Left ventricle myocardium inferior (tissue), 1 donor: ENCODE results near the gene SLC4A11. TPM values are rescaled to one million over a fixed set of nuclear protein-coding genes. Genes with fewer than 3 reads are reported as not detected.

Experiments
- DNase-seq: peaks from one replicate; pipeline ENCODE4 v3.0.0-alpha.2; 2020
- H3K27ac ChIP-seq: fragments of 200-600 bp; replicated peaks from 2 replicates; pipeline ENCODE4 v1.8.0; 2021
- H3K27me3 ChIP-seq: fragments of 200-600 bp; 2 replicates; pipeline ENCODE4 v1.8.0; 2021; ENCODE audit warnings: low read depth
- H3K36me3 ChIP-seq: fragments of 200-600 bp; 2 replicates; pipeline ENCODE4 v1.8.0; 2021
- H3K4me1 ChIP-seq: fragments of 200-600 bp; 2 replicates; pipeline ENCODE4 v1.8.0; 2021
- H3K4me3 ChIP-seq: fragments of 200-600 bp; 2 replicates; pipeline ENCODE4 v1.8.0; 2021; ENCODE audit warnings: mild to moderate bottlenecking, moderate library complexity
- H3K9me3 ChIP-seq: fragments of 200-600 bp; replicated peaks from 2 replicates; pipeline ENCODE4 v1.8.0; 2021
- intact Hi-C: fragments of 100-400 bp; cut with micrococcal nuclease; formaldehyde crosslinking; loops from one replicate; pipeline ENCODE4 v1.11.0; 2022
- total RNA-seq: library from RNA; stranded (reverse); fragmentation: NEBNext Ultra II Directional; extraction: Animal tissue kit (Norgen Biotek cat#: 25700); gene quantifications from one replicate; pipeline ENCODE4 v1.2.1, GENCODE V29; 2021
- TF ChIP-seq, protein P1 (sequence below): fragments of 200-600 bp; IDR thresholded peaks from 2 replicates; pipeline ENCODE4 v1.8.0; 2021; ENCODE audit warnings: antibody characterized with exemption, mild to moderate bottlenecking, borderline replicate concordance
- donor health status: DM: no; HTN: yes; CAD: no; lungs with severe emphysema.

SLC4A11 gene
- total RNA-seq, 1 donor from 2014 or later, result 0.11 TPM

DNA sequence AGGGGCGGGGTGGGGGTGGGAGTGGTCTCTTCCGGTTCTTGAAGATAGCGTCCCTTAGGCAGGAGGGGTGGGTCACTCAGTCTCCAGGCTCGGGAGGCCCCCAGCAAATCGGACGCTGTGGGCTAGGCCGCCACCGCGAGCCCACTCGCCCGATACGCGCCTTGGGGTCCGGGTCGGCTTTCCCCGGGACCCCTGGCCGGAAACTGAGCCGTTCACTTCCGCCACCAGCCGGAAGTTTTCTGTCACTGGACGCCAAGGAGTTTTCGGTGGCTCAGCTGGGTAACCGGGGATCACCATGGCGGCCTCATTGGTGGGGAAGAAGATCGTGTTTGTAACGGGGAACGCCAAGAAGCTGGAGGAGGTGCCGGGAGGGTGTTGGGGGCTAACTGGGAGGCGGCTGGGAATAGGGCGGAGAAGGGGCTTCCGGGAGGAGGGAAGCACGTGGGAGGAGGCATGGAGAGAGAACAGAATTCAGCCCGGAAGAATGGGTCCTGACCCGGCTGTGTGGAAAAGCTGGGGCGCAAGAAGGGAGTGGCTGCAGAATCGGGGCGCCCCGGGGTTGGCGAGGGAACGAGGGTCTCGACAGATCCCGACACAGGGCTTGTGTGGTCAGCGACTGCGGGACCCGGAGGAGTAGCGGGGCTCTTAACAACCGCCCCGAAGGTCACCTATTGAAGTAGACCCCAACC is 29.6 kb downstream of the SLC4A11 start, which contains the start of gene ITPA:
TSS of gene ITPA (plus strand) at position 242 of the 689 bp plus-strand sequence. CDS start at position 296, 54 bp downstream.
- Histone ChIP-seq H3K27me3 (no peaks in the 10 kb centered on the region), H3K36me3 (peaks cover 16% of the 10 kb centered on the region), H3K9me3 (no peaks in the 10 kb centered on the region), H3K4me1 (peaks cover 28% of the 10 kb centered on the region), H3K27ac (peak within 1 kb of the TSS; percentile 88), H3K4me3 (peak within 1 kb of the TSS; percentile 80)
- TF ChIP-seq, protein P1, sequence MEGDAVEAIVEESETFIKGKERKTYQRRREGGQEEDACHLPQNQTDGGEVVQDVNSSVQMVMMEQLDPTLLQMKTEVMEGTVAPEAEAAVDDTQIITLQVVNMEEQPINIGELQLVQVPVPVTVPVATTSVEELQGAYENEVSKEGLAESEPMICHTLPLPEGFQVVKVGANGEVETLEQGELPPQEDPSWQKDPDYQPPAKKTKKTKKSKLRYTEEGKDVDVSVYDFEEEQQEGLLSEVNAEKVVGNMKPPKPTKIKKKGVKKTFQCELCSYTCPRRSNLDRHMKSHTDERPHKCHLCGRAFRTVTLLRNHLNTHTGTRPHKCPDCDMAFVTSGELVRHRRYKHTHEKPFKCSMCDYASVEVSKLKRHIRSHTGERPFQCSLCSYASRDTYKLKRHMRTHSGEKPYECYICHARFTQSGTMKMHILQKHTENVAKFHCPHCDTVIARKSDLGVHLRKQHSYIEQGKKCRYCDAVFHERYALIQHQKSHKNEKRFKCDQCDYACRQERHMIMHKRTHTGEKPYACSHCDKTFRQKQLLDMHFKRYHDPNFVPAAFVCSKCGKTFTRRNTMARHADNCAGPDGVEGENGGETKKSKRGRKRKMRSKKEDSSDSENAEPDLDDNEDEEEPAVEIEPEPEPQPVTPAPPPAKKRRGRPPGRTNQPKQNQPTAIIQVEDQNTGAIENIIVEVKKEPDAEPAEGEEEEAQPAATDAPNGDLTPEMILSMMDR, result peak; percentile 11
- intact Hi-C loops, result no loop called here
- peak; percentile 40 for DNase-seq

DNA sequence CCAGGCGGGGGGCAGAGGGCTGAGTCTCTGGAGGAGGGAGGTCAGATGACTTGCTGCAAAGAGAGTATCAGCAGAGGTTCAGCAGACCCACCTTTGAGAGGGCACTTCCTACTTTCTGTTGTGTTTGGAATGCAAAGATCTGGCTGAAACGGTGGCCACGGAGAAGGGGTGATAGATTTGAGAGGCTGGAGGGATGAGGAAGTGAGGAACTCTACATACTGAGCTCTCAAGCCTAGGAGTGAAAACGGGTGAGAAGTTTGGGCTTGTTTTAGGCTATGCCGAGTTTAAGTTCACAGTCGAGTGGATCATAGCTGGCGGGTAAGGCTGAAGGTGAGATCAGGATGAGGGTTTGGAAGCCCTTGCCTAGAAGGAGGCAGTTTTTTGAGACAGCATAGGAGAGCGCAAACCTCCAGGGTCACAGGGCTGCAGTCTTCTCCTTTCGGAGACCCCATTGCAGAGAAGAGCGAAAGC is 30.2 kb downstream of the SLC4A11 start:
- H3K36me3 ChIP-seq, result peaks cover 10% of the 10 kb centered on the region
- TF ChIP-seq, protein P1, result no peak
- DNase-seq, result no peak
- peak overlapping the region; percentile 88 for H3K27ac ChIP-seq
- intact Hi-C loops, result no loop called here
- peaks cover 33% of the 10 kb centered on the region for H3K4me1 ChIP-seq
- peak overlapping the region; percentile 80 for H3K4me3 ChIP-seq
- no peaks in the 10 kb centered on the region for H3K9me3 ChIP-seq
- H3K27me3 ChIP-seq, result no peaks in the 10 kb centered on the region

DNA sequence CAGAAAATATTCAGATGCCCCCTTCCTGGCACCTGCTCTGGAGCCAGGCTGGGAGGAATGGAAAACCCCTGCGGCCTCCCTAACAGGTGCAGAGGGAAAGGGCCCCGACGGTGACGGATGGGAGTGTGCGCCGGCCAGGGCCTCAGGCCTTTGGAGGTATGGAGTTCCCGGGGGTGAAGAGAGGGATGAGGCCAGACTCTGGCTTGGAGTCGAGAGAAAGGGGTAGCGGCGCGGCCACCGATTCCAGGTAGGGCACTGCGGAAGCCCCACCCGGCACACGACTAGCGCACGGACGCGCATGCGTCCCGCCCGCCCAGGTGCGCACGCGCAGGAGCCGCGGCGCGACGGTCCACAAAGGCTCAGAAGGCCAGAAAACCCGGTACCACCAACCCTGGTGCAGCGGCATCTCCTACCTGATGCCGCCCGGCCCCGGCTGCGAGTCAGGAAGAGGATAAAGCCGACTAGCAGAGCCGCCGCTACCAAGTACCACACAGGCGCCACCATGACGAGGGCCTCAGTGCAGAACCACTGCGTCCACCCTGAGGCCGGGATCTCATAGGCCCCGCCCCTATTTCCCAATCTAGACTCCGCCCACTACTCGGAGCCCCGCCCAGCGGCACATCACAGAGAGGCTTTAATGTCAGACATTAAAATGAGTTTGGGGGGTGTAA is 34.7 kb downstream of the SLC4A11 start, which contains the start of gene DDRGK1:
TSS of gene DDRGK1 (minus strand) at position 559 of the 671 bp plus-strand sequence. CDS start at position 504, 55 bp downstream.
- intact Hi-C loops, result no loop called here
- TF ChIP-seq, protein P1, result no peak
- H3K27me3 ChIP-seq, result no peaks in the 10 kb centered on the region
- peak within 1 kb of the TSS; percentile 96 for H3K27ac ChIP-seq
- H3K36me3 ChIP-seq, result peaks cover 21% of the 10 kb centered on the region
- no peaks in the 10 kb centered on the region for H3K9me3 ChIP-seq
- H3K4me3 ChIP-seq, result peak within 1 kb of the TSS; percentile 96
- peaks cover 28% of the 10 kb centered on the region for H3K4me1 ChIP-seq
- DNase-seq, result peak; percentile 91

DNA sequence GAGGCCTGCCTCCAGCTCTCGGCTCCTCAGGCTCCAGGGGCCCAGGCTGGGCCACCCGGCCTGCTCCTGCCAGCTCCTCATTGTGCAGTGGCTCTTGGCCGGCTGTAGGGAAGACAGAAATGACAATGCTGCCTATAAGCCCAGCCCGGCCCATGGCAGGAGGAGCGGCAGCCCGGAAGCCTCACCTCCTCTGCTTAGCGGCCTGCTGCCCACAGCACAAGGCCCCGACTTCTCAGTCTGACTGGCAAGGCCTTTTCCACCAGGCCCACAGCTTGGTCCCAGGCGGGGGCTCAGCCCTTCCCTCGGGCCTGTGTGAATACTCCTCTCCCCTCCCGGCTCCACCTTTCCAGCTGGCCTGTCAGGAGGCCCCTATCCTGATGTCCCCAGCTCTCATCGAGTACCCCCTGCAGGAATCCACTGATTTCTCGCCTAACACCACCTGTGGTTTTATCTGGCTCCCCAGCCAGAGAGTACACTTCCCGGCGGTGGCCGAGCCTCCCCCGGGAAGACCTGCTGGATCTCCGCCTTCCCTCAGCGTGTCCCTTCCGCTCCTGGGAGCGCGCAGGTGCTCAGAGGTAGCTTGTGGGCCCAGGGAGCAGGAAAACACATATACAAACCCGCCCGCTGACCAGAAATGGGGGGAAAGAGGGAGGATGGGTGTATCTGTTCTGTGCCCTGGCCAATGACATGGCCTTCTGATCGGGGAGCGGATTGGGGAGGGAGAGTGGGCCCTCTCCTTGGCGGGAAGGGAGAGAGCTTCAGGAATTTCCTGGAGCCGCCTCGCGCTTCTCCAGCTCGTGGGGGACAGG is 35.5 kb downstream of the SLC4A11 start:
- H3K27ac ChIP-seq, result peak overlapping the region; percentile 96
- H3K4me3 ChIP-seq, result peak overlapping the region; percentile 96
- peaks cover 21% of the 10 kb centered on the region for H3K4me1 ChIP-seq
- no peak for DNase-seq
- H3K9me3 ChIP-seq, result no peaks in the 10 kb centered on the region
- peaks cover 29% of the 10 kb centered on the region for H3K36me3 ChIP-seq
- TF ChIP-seq, protein P1, result no peak
- intact Hi-C loops, result no loop called here
- H3K27me3 ChIP-seq, result no peaks in the 10 kb centered on the region

DNA sequence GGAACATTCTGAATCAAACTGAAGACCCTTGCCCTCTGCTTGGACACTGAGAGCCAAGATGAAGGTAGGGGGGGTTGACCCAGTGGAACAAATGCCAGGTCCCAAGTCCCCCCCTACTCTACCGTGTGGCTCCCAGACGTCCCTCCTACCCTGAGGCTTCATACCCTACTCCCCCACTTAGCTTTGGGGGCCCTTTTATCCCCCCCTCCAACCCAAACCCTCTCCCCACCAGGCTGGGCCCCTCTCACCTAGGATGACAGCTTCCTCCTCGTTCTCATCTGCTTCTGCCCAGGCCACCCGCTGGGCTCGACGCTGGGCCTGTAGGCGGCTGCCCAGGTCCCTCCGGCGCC is 36.0 kb downstream of the SLC4A11 start:
- peak overlapping the region; percentile 96 for H3K27ac ChIP-seq
- TF ChIP-seq, protein P1, result no peak
- intact Hi-C loops, result no loop called here

More for the DNA sequence above, 36.0 kb downstream of the SLC4A11 start:
- H3K36me3 ChIP-seq, result peaks cover 33% of the 10 kb centered on the region
- peak overlapping the region; percentile 96 for H3K4me3 ChIP-seq
- DNase-seq, result no peak
- H3K27me3 ChIP-seq, result no peaks in the 10 kb centered on the region
- H3K9me3 ChIP-seq, result no peaks in the 10 kb centered on the region
- H3K4me1 ChIP-seq, result peaks cover 17% of the 10 kb centered on the region
